Lung (tissue), 12 donors: Measurements from ENCODE around the gene EXOC6B. TPM values are rescaled to one million over a fixed set of nuclear protein-coding genes. Genes with fewer than 3 reads are reported as not detected.

ENCODE experiments used
- ATAC-seq: fragments of 200-7000 bp; cut with Tn5 transposase; one replicate; pipeline ENCODE4 v1.9.1; 2020; ENCODE audit warnings: moderate number of reproducible peaks; ENCODE audit not compliant: insufficient read depth, low FRiP score
- DNase-seq, 3 donors: peaks; one replicate each; pipeline ENCODE4 v3.0.0-alpha.2; 2013 to 2017
- H3K27ac ChIP-seq, 2 donors: one replicate each; pipeline ENCODE4 v1.5.1; 2013; ENCODE audit warnings: mild to moderate bottlenecking in 2 of 2, moderate library complexity in 2 of 2, control low read depth in 1 of 2, inconsistent platforms in 1 of 2, low read depth in 1 of 2, low read length in 1 of 2
- H3K27me3 ChIP-seq, 3 donors: one replicate each; pipeline ENCODE4 v1.5.1; 2013; ENCODE audit warnings: low read length in 2 of 3; ENCODE audit not compliant: control insufficient read depth in 3 of 3, insufficient read depth in 3 of 3
- H3K36me3 ChIP-seq, 4 donors: one replicate each; pipeline ENCODE4 v1.5.1; 2013; ENCODE audit warnings: low read length in 4 of 4, mild to moderate bottlenecking in 1 of 4, moderate library complexity in 1 of 4; ENCODE audit not compliant: control insufficient read depth in 4 of 4, insufficient read depth in 4 of 4
- H3K4me1 ChIP-seq, 5 donors: one replicate each; pipeline ENCODE4 v1.5.1; 2013; ENCODE audit warnings: low read length in 5 of 5, mild to moderate bottlenecking in 2 of 5, moderate library complexity in 1 of 5; ENCODE audit not compliant: control insufficient read depth in 5 of 5, insufficient read depth in 5 of 5
- H3K4me3 ChIP-seq: one replicate; pipeline ENCODE4 v1.5.1; 2013; ENCODE audit warnings: mild to moderate bottlenecking, control low read depth, moderate library complexity
- H3K9ac ChIP-seq, 2 donors: one replicate each; pipeline ENCODE4 v1.5.1; 2013; ENCODE audit warnings: low read length in 2 of 2, control low read depth in 1 of 2; ENCODE audit not compliant: insufficient read depth in 1 of 2
- H3K9me3 ChIP-seq, 4 donors: one replicate each; pipeline ENCODE4 v1.5.1; 2013; ENCODE audit warnings: low read length in 3 of 4, mild to moderate bottlenecking in 1 of 4, moderate library complexity in 1 of 4; ENCODE audit not compliant: control insufficient read depth in 4 of 4, insufficient read depth in 3 of 4
- CTCF ChIP-seq: IDR thresholded peaks from 2 replicates; pipeline ENCODE4 v1.5.1; 2012; ENCODE audit warnings: mild to moderate bottlenecking; ENCODE audit errors: control extremely low read depth, extremely low read depth
- WGBS, 2 donors: extraction: QIAGEN DNeasy Blood & Tissue Kit; methylation state at CpG; one replicate each; pipeline ENCODE4 v1.1.7; 2013; 5-methylcytosine and 5-hydroxymethylcytosine counted together
- polyA plus RNA-seq, 2 donors: library from polyadenylated mRNA; stranded (reverse); fragments of 200-250 nt; gene quantifications; one replicate each; pipeline ENCODE4 v1.2.1, GENCODE V29; 2013
- total RNA-seq, 2 donors: library from RNA; depleted of rRNA in 1 of 2; stranded (reverse); fragments of >200 nt in 1 of 2; gene quantifications; one replicate each; pipeline ENCODE4 v1.2.1, GENCODE V29; 2014 to 2021
- donor health status: control.
- donor health status: control.
- donor health status: Bipolar disorder and iron deficiency.
- donor health status: healthy.
- donor health status: DM: yes; HTN: yes; CAD: no.

EXOC6B gene
- total and polyA plus RNA-seq, 4 donors = 3.3 to 46.0 (median 12.7) TPM

- Histone ChIP-seq H3K27me3 (no peaks in the 10 kb centered on the region), H3K4me3 (no peak overlapping the region), H3K9ac (no peak overlapping the region), H3K27ac (no peak overlapping the region), H3K4me1 (peaks cover 0 to 5% (median 3%) of the 10 kb centered on the region in 5 donors), H3K36me3 (peaks cover 5 to 16% (median 12%) of the 10 kb centered on the region in 4 donors), H3K9me3 (no peaks in the 10 kb centered on the region)
- TF ChIP-seq CTCF = no peak
- ATAC-seq (no peak), DNase-seq (no peak)
- WGBS, 2 donors = 96% methylated on average over 2 of the region's 2 CpGs
Observed at GRCh38 chr2:72181616-72182015, 644.2 kb downstream of the EXOC6B start.

DNA sequence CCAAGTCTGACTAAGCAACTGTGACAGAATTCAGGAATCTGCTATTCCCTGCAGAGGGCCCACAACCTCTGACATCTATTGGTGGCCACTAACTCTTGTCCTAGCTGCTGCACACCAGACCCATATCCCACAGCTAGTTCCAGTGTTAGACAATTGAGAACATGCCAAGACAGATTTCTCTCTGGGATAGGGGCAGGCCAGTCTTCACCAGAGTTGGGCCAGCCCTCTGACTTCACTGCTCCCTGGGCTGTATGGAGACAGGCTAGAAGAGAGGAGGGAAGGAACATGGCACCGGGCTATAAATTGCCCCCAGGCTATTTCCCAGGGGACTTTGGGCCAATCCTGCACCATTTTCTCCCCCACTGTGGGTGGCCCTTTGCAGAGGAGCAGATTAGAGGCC lies 645.5 kb downstream of the EXOC6B start:
- Histone ChIP-seq H3K4me3 (no peak overlapping the region), H3K9me3 (no peaks in the 10 kb centered on the region), H3K27ac (no peak overlapping the region), H3K27me3 (no peaks in the 10 kb centered on the region), H3K4me1 (peaks cover 0 to 5% (median 2%) of the 10 kb centered on the region in 5 donors), H3K36me3 (peaks cover 10 to 16% (median 12%) of the 10 kb centered on the region in 4 donors), H3K9ac (no peak overlapping the region)
- ATAC-seq (no peak), DNase-seq (no peak)
- 90 to 100% methylated on average over 1 of the region's 1 CpG for WGBS, 2 donors
- TF ChIP-seq CTCF = no peak

DNA sequence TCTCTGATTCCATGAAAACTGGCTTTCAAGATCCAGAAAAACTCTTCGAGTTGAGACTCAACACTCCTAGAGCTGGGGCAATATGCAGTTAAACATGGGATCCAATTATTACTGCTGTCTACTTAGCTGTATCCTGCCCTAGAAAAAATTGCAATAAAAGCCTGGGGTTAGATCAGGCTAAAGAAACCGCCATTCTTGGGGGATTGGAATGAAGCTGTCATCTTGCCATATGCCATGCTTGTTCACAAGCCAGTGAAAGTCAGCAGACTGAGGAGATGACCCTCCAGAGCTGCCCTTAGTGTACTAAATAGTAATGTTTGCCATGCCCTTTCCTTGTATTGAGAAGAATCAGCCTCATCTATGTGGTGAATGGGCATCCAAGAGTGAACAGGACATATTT lies 647.3 kb downstream of the EXOC6B start:
- TF ChIP-seq CTCF = no peak
- H3K4me1 ChIP-seq = peaks cover 0 to 5% (median 0%) of the 10 kb centered on the region in 5 donors
- WGBS, 2 donors = 93 to 98% methylated on average over 2 of the region's 2 CpGs
- DNase-seq = no peak
- ATAC-seq = no peak
- no peaks in the 10 kb centered on the region for H3K9me3 ChIP-seq
- H3K27ac ChIP-seq = no peak overlapping the region
- H3K9ac ChIP-seq = no peak overlapping the region
- H3K27me3 ChIP-seq = no peaks in the 10 kb centered on the region
- peaks cover 10 to 16% (median 12%) of the 10 kb centered on the region in 4 donors for H3K36me3 ChIP-seq
- no peak overlapping the region for H3K4me3 ChIP-seq

- Histone ChIP-seq H3K27ac (no peak overlapping the region), H3K36me3 (peaks cover 8 to 16% (median 11%) of the 10 kb centered on the region in 4 donors), H3K27me3 (no peaks in the 10 kb centered on the region), H3K9me3 (no peaks in the 10 kb centered on the region), H3K4me1 (no peaks in the 10 kb centered on the region), H3K4me3 (no peak overlapping the region), H3K9ac (no peak overlapping the region)
- 73 to 89% methylated on average over 1 of the region's 1 CpG for WGBS, 2 donors
- TF ChIP-seq CTCF = no peak
- ATAC-seq (no peak), DNase-seq (no peak)
Observed at GRCh38 chr2:72176281-72176680, 649.6 kb downstream of the EXOC6B start.
